CD14-positive monocyte (primary cell): ENCODE data around the gene SETBP1. TPM values are rescaled to one million over a fixed set of nuclear protein-coding genes. Genes with fewer than 3 reads are reported as not detected.

Experiments used
- DNase-seq, 3 donors: peaks; one replicate each; pipeline ENCODE4 v3.0.0-alpha.2; 2011 to 2022
- H2AFZ ChIP-seq: 2 replicates; pipeline ENCODE4 v1.6.0; 2012; ENCODE audit warnings: mild to moderate bottlenecking, low read depth, low read length, inconsistent platforms; ENCODE audit not compliant: insufficient read depth, poor library complexity, severe bottlenecking
- H3K27ac ChIP-seq, 2 donors: 1 replicate in 1 of 2; 2 replicates in 1 of 2; pipeline ENCODE4 v1.5.1; 2012 to 2013; ENCODE audit warnings: low read length in 2 of 2, control low read depth in 1 of 2, inconsistent platforms in 1 of 2, low read depth in 1 of 2, mild to moderate bottlenecking in 1 of 2
- H3K27me3 ChIP-seq, 2 donors: one replicate each; pipeline versions ENCODE4 v1.6.0 to v1.6.1; 2011 to 2013; ENCODE audit warnings: low read length in 2 of 2; ENCODE audit not compliant: control insufficient read depth in 2 of 2, insufficient read depth in 2 of 2
- H3K36me3 ChIP-seq, 2 donors: replicated peaks in 1 of 2; 1 replicate in 1 of 2; 2 replicates in 1 of 2; pipeline versions ENCODE4 v1.5.1 to v1.6.1; 2012 to 2013; ENCODE audit warnings: low read length in 2 of 2, control low read depth in 1 of 2, inconsistent platforms in 1 of 2, mild to moderate bottlenecking in 1 of 2; ENCODE audit not compliant: insufficient read depth in 2 of 2, control insufficient read depth in 1 of 2
- H3K4me1 ChIP-seq, 2 donors: 1 replicate in 1 of 2; 2 replicates in 1 of 2; pipeline versions ENCODE4 v1.5.1 to v1.6.1; 2012 to 2013; ENCODE audit warnings: low read length in 2 of 2, control low read depth in 1 of 2, inconsistent platforms in 1 of 2, mild to moderate bottlenecking in 1 of 2, moderate library complexity in 1 of 2; ENCODE audit not compliant: insufficient read depth in 2 of 2, control insufficient read depth in 1 of 2
- H3K4me2 ChIP-seq: replicated peaks from 2 replicates; pipeline ENCODE3; 2012; ENCODE audit warnings: low read length, moderate library complexity, mild to moderate bottlenecking; ENCODE audit not compliant: poor library complexity, severe bottlenecking; ENCODE audit errors: extremely low read depth
- H3K4me3 ChIP-seq, 3 experiments: fragments of 200-600 bp in 1 of 3; sonication (generic) in 1 of 3; replicated peaks in 1 of 3; 1 replicate in 2 of 3; 2 replicates in 1 of 3; pipeline ENCODE4 v1.5.1; 2011 to 2013; ENCODE audit warnings: low read length in 3 of 3, mild to moderate bottlenecking in 3 of 3, control low read depth in 2 of 3, low read depth in 2 of 3, inconsistent platforms in 1 of 3, moderate library complexity in 1 of 3
- H3K79me2 ChIP-seq: 2 replicates; pipeline ENCODE4 v1.6.0; 2012; ENCODE audit warnings: mild to moderate bottlenecking, control low read depth, inconsistent platforms, low read length, moderate library complexity; ENCODE audit not compliant: insufficient read depth
- H3K9ac ChIP-seq: 2 replicates; pipeline ENCODE4 v1.6.0; 2017; ENCODE audit warnings: low read length, mild to moderate bottlenecking; ENCODE audit not compliant: insufficient read depth, poor library complexity, severe bottlenecking
- H3K9me3 ChIP-seq, 2 donors: replicated peaks in 1 of 2; 1 replicate in 1 of 2; 2 replicates in 1 of 2; pipeline versions ENCODE4 v1.5.1 to v1.6.1; 2012 to 2013; ENCODE audit warnings: low read length in 2 of 2, control low read depth in 1 of 2; ENCODE audit not compliant: control insufficient read depth in 1 of 2, insufficient read depth in 1 of 2
- H4K20me1 ChIP-seq: 2 replicates; pipeline ENCODE4 v1.6.0; 2012; ENCODE audit warnings: mild to moderate bottlenecking, low read length, control low read depth, moderate library complexity; ENCODE audit not compliant: insufficient read depth
- H3K27ac Mint-ChIP-seq, 7 donors: one replicate each; pipeline ENCODE4 v1.8.0; 2020; ENCODE audit warnings: mild to moderate bottlenecking in 7 of 7, mixed read lengths in 7 of 7, moderate library complexity in 6 of 7, inconsistent platforms in 2 of 7
- H3K27me3 Mint-ChIP-seq, 3 donors: one replicate each; pipeline ENCODE4 v1.8.0; 2021 to 2022; ENCODE audit warnings: low read depth in 3 of 3, mild to moderate bottlenecking in 3 of 3, mixed read lengths in 3 of 3, moderate library complexity in 3 of 3, inconsistent platforms in 1 of 3
- H3K36me3 Mint-ChIP-seq, 2 donors: one replicate each; pipeline ENCODE4 v1.8.0; 2020; ENCODE audit warnings: mixed read lengths in 2 of 2, inconsistent platforms in 1 of 2, mild to moderate bottlenecking in 1 of 2
- H3K4me1 Mint-ChIP-seq: one replicate; pipeline ENCODE4 v1.8.0; 2020; ENCODE audit warnings: mild to moderate bottlenecking, mixed read lengths
- H3K4me3 Mint-ChIP-seq, 2 donors: one replicate each; pipeline ENCODE4 v1.8.0; 2020; ENCODE audit warnings: mild to moderate bottlenecking in 2 of 2, mixed read lengths in 2 of 2, moderate library complexity in 1 of 2
- H3K9me3 Mint-ChIP-seq, 7 donors: one replicate each; pipeline ENCODE4 v1.8.0; 2020 to 2022; ENCODE audit warnings: mixed read lengths in 7 of 7, mild to moderate bottlenecking in 6 of 7, moderate library complexity in 6 of 7, inconsistent platforms in 2 of 7
- WGBS: methylation state at CpG from one replicate; pipeline ENCODE4 v1.1.5; 2013; ENCODE audit warnings: missing lambda C conversion rate; ENCODE audit not compliant: insufficient coverage; 5-methylcytosine and 5-hydroxymethylcytosine counted together
- intact Hi-C, 2 donors: fragments of 100-400 bp; cut with micrococcal nuclease; formaldehyde crosslinking; loops; one replicate each; pipeline versions ENCODE4 v1.15.0 to v1.15.1; 2023
- polyA plus RNA-seq, 3 donors: library from polyadenylated mRNA; depleted of rRNA in 1 of 3; unstranded in 2 of 3; stranded (reverse) in 1 of 3; fragments of 300-500 nt in 2 of 3; fragments of >200 nt in 1 of 3; fragmentation: Illumina TruSeq in 2 of 3; gene quantifications; 1 replicate in 2 of 3; 2 replicates in 1 of 3; pipeline ENCODE4 v1.2.3, GENCODE V29; 2012 to 2021
- TF ChIP-seq, protein P1 (sequence below): fragments of 200-600 bp; IDR thresholded peaks from one replicate; pipeline ENCODE4 v1.8.0; 2022; ENCODE audit warnings: antibody characterized with exemption, mild to moderate bottlenecking

Gene SETBP1
- polyA plus RNA-seq, 3 donors: 0.01 to 1.2 TPM; not detected in 1

DNA sequence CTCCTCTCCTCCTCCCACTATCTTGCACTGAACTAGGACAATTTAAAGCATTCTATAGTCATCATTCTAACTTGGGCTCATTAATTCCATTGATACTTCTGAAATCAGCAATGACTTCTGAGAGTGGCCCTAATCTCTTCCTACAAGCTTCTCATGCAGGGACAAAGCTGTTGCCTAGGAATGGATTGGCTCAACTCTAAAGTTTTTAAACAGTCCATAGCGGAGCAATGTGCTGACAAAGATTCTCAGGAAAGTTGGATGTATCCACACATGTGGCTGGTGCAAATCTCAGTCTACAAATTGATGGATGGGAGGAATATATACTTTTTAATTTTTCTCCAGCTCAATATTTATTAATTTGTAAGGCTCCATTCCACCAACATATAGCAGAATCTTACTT is 388.9 kb downstream of the SETBP1 start:
- TF ChIP-seq, protein P1, sequence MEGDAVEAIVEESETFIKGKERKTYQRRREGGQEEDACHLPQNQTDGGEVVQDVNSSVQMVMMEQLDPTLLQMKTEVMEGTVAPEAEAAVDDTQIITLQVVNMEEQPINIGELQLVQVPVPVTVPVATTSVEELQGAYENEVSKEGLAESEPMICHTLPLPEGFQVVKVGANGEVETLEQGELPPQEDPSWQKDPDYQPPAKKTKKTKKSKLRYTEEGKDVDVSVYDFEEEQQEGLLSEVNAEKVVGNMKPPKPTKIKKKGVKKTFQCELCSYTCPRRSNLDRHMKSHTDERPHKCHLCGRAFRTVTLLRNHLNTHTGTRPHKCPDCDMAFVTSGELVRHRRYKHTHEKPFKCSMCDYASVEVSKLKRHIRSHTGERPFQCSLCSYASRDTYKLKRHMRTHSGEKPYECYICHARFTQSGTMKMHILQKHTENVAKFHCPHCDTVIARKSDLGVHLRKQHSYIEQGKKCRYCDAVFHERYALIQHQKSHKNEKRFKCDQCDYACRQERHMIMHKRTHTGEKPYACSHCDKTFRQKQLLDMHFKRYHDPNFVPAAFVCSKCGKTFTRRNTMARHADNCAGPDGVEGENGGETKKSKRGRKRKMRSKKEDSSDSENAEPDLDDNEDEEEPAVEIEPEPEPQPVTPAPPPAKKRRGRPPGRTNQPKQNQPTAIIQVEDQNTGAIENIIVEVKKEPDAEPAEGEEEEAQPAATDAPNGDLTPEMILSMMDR: no peak
- intact Hi-C loops: loop anchor here in 1 of 2 donors (5.0 kb wide), 1 partner anchor 33 kb away; no protein-coding TSS in a partner anchor
- Histone ChIP-seq H2AFZ (no peak overlapping the region), H3K4me3 (no peak overlapping the region), H4K20me1 (no peaks in the 10 kb centered on the region), H3K27me3 (no peaks in the 10 kb centered on the region), H3K9me3 (no peaks in the 10 kb centered on the region), H3K4me1 (peaks cover 71 to 80% of the 10 kb centered on the region in 2 donors), H3K9ac (no peak overlapping the region), H3K4me2 (no peak overlapping the region), H3K36me3 (no peaks in the 10 kb centered on the region), H3K79me2 (no peaks in the 10 kb centered on the region), H3K27ac (no peak overlapping the region)
- H3K4me3 Mint-ChIP-seq: no peak overlapping the region
- no CpG with 5 or more reads among the region's 1 CpG for WGBS
- no peak overlapping the region for H3K27ac Mint-ChIP-seq
- H3K4me1 Mint-ChIP-seq: peaks cover 67% of the 10 kb centered on the region
- DNase-seq: no peak
- H3K9me3 Mint-ChIP-seq: peaks cover 0 to 1% (median 0%) of the 10 kb centered on the region in 7 donors
- H3K27me3 Mint-ChIP-seq: no peaks in the 10 kb centered on the region
- H3K36me3 Mint-ChIP-seq: peaks cover 0 to 2% of the 10 kb centered on the region in 2 donors

DNA sequence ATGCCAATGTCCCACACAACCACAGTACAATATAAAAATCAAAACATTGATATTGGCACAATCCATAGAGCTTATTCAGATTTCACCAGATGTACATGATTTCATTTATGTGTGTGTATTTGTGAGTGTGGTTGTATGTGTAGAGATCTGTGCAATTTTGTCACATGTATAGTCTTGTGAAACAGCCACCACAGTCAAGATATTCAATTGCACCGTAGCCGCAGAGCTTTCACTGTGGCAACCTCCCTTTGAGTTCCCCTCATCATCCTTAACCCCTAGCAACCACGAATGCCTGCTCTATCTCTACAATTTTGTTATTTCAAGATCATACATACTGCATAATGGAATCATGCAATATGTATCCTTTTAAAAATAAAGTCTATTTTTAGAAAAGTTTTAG is 391.3 kb downstream of the SETBP1 start:
- peaks cover 0 to 4% (median 1%) of the 10 kb centered on the region in 7 donors for H3K9me3 Mint-ChIP-seq
- H3K4me3 Mint-ChIP-seq: no peak overlapping the region
- H3K4me1 Mint-ChIP-seq: peaks cover 50% of the 10 kb centered on the region
- H3K36me3 ChIP-seq: no peaks in the 10 kb centered on the region
- WGBS: no CpG with 5 or more reads among the region's 3 CpGs
- no peaks in the 10 kb centered on the region for H4K20me1 ChIP-seq
- no peaks in the 10 kb centered on the region for H3K27me3 Mint-ChIP-seq
- peak overlapping the region in 1 of 2 donors; percentile 23 for H3K27ac ChIP-seq
- peaks cover 0 to 5% of the 10 kb centered on the region in 2 donors for H3K36me3 Mint-ChIP-seq
- H3K9ac ChIP-seq: no peak overlapping the region
- H3K79me2 ChIP-seq: no peaks in the 10 kb centered on the region
- TF ChIP-seq, protein P1: no peak
- peak overlapping the region; percentile 50 to 92 (median 78) for H3K27ac Mint-ChIP-seq
- no peaks in the 10 kb centered on the region for H3K27me3 ChIP-seq
- peak overlapping the region; percentile 39 for H3K4me2 ChIP-seq
- no peak overlapping the region for H2AFZ ChIP-seq
- intact Hi-C loops: no loop called here
- H3K4me3 ChIP-seq: no peak overlapping the region
- peak; percentile 53 to 65 (median 57) for DNase-seq
- H3K4me1 ChIP-seq: peaks cover 55 to 60% of the 10 kb centered on the region in 2 donors
- no peaks in the 10 kb centered on the region for H3K9me3 ChIP-seq
